Colonic mucosa (tissue), 4 donors: ENCODE results near the gene MRPL3. TPM values are rescaled to one million over a fixed set of nuclear protein-coding genes. Genes with fewer than 3 reads are reported as not detected.

Source experiments
- DNase-seq: peaks from one replicate; pipeline ENCODE4 v3.0.0-alpha.2; 2020
- H3K27ac ChIP-seq: fragments of 200-600 bp; one replicate; pipeline ENCODE4 v1.8.0; 2021
- H3K27me3 ChIP-seq: fragments of 200-600 bp; one replicate; pipeline ENCODE4 v1.8.0; 2021
- H3K36me3 ChIP-seq: fragments of 200-600 bp; one replicate; pipeline ENCODE4 v1.8.0; 2021
- H3K4me1 ChIP-seq: fragments of 200-600 bp; one replicate; pipeline ENCODE4 v1.8.0; 2021; ENCODE audit warnings: mild to moderate bottlenecking
- H3K4me3 ChIP-seq: fragments of 200-600 bp; one replicate; pipeline ENCODE4 v1.8.0; 2021
- H3K9ac ChIP-seq, 2 donors: one replicate each; pipeline ENCODE4 v1.7.0; 2013; ENCODE audit warnings: control low read depth in 2 of 2, low read depth in 2 of 2, low read length in 2 of 2
- H3K9me3 ChIP-seq: fragments of 200-600 bp; one replicate; pipeline ENCODE4 v1.8.0; 2021
- CTCF ChIP-seq: fragments of 200-600 bp; IDR thresholded peaks from one replicate; pipeline ENCODE4 v1.8.0; 2022; ENCODE audit warnings: antibody characterized with exemption, mild to moderate bottlenecking
- intact Hi-C: fragments of 100-400 bp; cut with DNase I; formaldehyde crosslinking; loops from one replicate; pipeline ENCODE4 v1.14.1; 2022
- total RNA-seq, 2 donors: library from RNA; stranded (reverse); fragmentation: NEBNext Ultra II Directional in 1 of 2; extraction: Animal tissue kit (Norgen Biotek cat#: 25700) in 1 of 2; gene quantifications; one replicate each; pipeline ENCODE4 v1.2.1, GENCODE V29; 2021
- donor health status: healthy.
- donor health status: DM: no; HTN: no; CAD: no.
- donor health status: DM: no; HTN: no; CAD: no.

The MRPL3 gene
- total RNA-seq, 2 donors from 2014 or later, result 60.4 to 113 TPM

DNA sequence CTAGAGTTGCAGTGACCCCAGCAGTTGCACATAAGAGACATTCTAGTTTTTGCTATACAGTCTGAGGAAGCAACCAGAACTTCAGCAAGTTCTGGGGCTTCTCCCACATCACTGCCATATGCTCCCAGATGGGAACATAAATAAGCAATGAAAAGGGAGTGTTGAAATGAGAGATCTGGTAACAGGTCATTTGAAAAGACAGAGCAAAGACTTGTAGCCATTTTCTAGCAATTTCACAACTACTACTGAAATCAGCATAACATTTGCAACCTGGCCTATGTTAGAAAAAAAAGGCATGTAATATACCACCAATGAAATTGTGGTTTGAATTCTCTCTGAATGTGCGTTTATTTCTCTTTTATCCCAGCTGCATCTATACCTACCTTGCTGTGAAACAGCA lies 63.7 kb downstream of the MRPL3 start:
- intact Hi-C loops, result no loop called here

DNA sequence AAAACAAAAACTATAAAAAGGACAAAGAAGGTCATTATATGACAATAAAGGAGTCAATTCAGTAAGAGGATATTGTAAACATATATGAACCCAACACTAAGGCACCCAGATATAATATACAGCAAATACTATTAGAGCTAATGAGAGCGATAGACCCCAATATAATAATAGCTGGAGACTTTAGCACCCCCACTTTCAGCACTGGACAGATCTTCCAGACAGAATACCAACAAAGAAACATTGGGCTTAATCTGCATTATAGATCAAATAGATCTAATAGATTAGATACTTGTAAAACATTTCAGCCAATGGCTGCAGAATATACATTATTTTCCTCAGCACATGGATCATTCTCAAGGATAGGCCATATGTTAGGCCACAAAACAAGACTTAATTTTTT lies 67.8 kb downstream of the MRPL3 start:
- Histone ChIP-seq H3K4me1 (no peaks in the 10 kb centered on the region), H3K9me3 (no peaks in the 10 kb centered on the region)
- intact Hi-C loops, result no loop called here

More for the DNA sequence above, 63.7 kb downstream of the MRPL3 start:
- DNase-seq, result no peak
- Histone ChIP-seq H3K27me3 (no peaks in the 10 kb centered on the region), H3K9ac (no peak overlapping the region), H3K4me1 (no peaks in the 10 kb centered on the region), H3K9me3 (no peaks in the 10 kb centered on the region), H3K27ac (no peak overlapping the region), H3K36me3 (no peaks in the 10 kb centered on the region), H3K4me3 (no peak overlapping the region)
- TF ChIP-seq CTCF, result no peak

GRCh38 chr3:131432441-131432840 lies 70.3 kb downstream of the MRPL3 start:
- Histone ChIP-seq H3K9me3 (no peaks in the 10 kb centered on the region), H3K27me3 (no peaks in the 10 kb centered on the region), H3K4me3 (no peak overlapping the region), H3K36me3 (no peaks in the 10 kb centered on the region), H3K9ac (no peak overlapping the region), H3K4me1 (no peaks in the 10 kb centered on the region), H3K27ac (no peak overlapping the region)
- intact Hi-C loops, result no loop called here
- no peak for TF ChIP-seq CTCF
- no peak for DNase-seq

More for the DNA sequence above, 67.8 kb downstream of the MRPL3 start:
- no peak for DNase-seq
- no peak for TF ChIP-seq CTCF
- no peaks in the 10 kb centered on the region for H3K27me3 ChIP-seq
- no peak overlapping the region for H3K4me3 ChIP-seq
- H3K9ac ChIP-seq, result no peak overlapping the region
- H3K36me3 ChIP-seq, result no peaks in the 10 kb centered on the region
- no peak overlapping the region for H3K27ac ChIP-seq

DNA sequence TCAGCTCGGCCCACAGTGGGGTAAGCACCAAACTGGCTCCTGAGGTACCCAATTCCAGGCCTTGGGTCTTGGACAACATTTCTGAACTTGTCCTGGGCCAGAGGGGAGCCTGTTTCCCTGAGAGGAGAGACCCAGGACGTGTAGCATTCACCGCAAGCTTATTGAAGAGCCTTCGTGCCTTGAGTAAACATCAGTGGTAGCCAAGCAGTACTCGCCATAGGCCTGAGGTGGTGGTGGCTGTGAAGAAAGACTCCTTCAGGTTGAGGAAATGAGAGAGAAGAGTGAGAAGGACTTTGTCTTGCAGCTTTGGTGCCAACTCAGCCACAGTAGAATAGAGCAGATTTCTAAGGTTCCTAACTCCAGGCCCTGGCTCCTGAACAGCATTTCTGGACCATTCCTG lies 71.0 kb downstream of the MRPL3 start:
- TF ChIP-seq CTCF, result no peak
- Histone ChIP-seq H3K4me1 (no peaks in the 10 kb centered on the region), H3K9me3 (no peaks in the 10 kb centered on the region), H3K36me3 (no peaks in the 10 kb centered on the region), H3K27me3 (no peaks in the 10 kb centered on the region), H3K4me3 (no peak overlapping the region), H3K27ac (no peak overlapping the region), H3K9ac (no peak overlapping the region)
- intact Hi-C loops, result no loop called here
- DNase-seq, result no peak

GRCh38 chr3:131427226-131427625 lies 75.5 kb downstream of the MRPL3 start:
- no peaks in the 10 kb centered on the region for H3K9me3 ChIP-seq
- DNase-seq, result no peak
- no peaks in the 10 kb centered on the region for H3K27me3 ChIP-seq
- TF ChIP-seq CTCF, result no peak
- H3K27ac ChIP-seq, result no peak overlapping the region
- H3K36me3 ChIP-seq, result no peaks in the 10 kb centered on the region
- no peaks in the 10 kb centered on the region for H3K4me1 ChIP-seq
- intact Hi-C loops, result no loop called here
- H3K4me3 ChIP-seq, result no peak overlapping the region
- H3K9ac ChIP-seq, result no peak overlapping the region
